Endodermal cell (in vitro differentiated cells): ENCODE results near the gene SFRP5. TPM values are rescaled to one million over a fixed set of nuclear protein-coding genes. Genes with fewer than 3 reads are reported as not detected.

Experiments used
- DNase-seq: peaks from one replicate; pipeline ENCODE4 v3.0.0-alpha.2; 2017
- H3K27ac ChIP-seq: 2 replicates; pipeline ENCODE4 v1.5.1; 2013; ENCODE audit warnings: mild to moderate bottlenecking, low read depth, low read length, moderate library complexity
- H3K27me3 ChIP-seq: 2 replicates; pipeline ENCODE4 v1.6.1; 2013; ENCODE audit warnings: mild to moderate bottlenecking, low read length, moderate library complexity; ENCODE audit not compliant: insufficient read depth, control insufficient read depth, poor library complexity, severe bottlenecking
- H3K36me3 ChIP-seq: 2 replicates; pipeline ENCODE4 v1.7.0; 2013; ENCODE audit warnings: mild to moderate bottlenecking, low read length, moderate library complexity; ENCODE audit not compliant: control insufficient read depth, insufficient read depth
- H3K4me1 ChIP-seq: one replicate; pipeline ENCODE4 v1.7.0; 2013; ENCODE audit warnings: low read length; ENCODE audit not compliant: control insufficient read depth, insufficient read depth
- H3K4me3 ChIP-seq: 2 replicates; pipeline ENCODE4 v1.5.1; 2013; ENCODE audit warnings: mild to moderate bottlenecking, low read length, moderate library complexity
- H3K9ac ChIP-seq: 2 replicates; pipeline ENCODE4 v1.6.1; 2013; ENCODE audit warnings: mild to moderate bottlenecking, low read length, moderate library complexity; ENCODE audit not compliant: poor library complexity, severe bottlenecking; ENCODE audit errors: extremely low read depth
- H3K9me3 ChIP-seq: 2 replicates; pipeline ENCODE4 v1.6.1; 2013; ENCODE audit warnings: mild to moderate bottlenecking, low read length, moderate library complexity; ENCODE audit not compliant: control insufficient read depth
- H3K27ac Mint-ChIP-seq: 2 replicates; pipeline ENCODE4 v1.8.0; 2020; ENCODE audit warnings: mixed read lengths
- H3K27me3 Mint-ChIP-seq: 2 replicates; pipeline ENCODE4 v1.8.0; 2021; ENCODE audit warnings: mild to moderate bottlenecking, mixed read lengths; ENCODE audit not compliant: insufficient read depth
- H3K36me3 Mint-ChIP-seq: 2 replicates; pipeline ENCODE4 v1.8.0; 2020; ENCODE audit warnings: low read depth, mixed read lengths
- H3K4me1 Mint-ChIP-seq: 2 replicates; pipeline ENCODE4 v1.8.0; 2020; ENCODE audit warnings: mixed read lengths
- H3K4me3 Mint-ChIP-seq: 2 replicates; pipeline ENCODE4 v1.8.0; 2020; ENCODE audit warnings: mild to moderate bottlenecking, moderate library complexity, mixed read lengths
- H3K9me3 Mint-ChIP-seq: 2 replicates; pipeline ENCODE4 v1.8.0; 2020; ENCODE audit warnings: mild to moderate bottlenecking, mixed read lengths
- WGBS, 2 experiments: methylation state at CpG; one replicate each; pipeline versions ENCODE4 v1.1.5 to v1.1.7; 2013; ENCODE audit warnings: missing lambda C conversion rate in 2 of 2, mixed read lengths in 1 of 2; ENCODE audit not compliant: insufficient coverage in 1 of 2, insufficient read length in 1 of 2; 5-methylcytosine and 5-hydroxymethylcytosine counted together
- total RNA-seq, 2 donors: library from RNA; stranded (reverse); fragmentation: NEBNext Ultra II Directional in 1 of 2; extraction: Animal tissue kit (Norgen Biotek cat#: 25700) in 1 of 2; gene quantifications; 2 replicates in 1 of 2; 3 replicates in 1 of 2; pipeline ENCODE4 v1.2.1, GENCODE V29; 2021
- TF ChIP-seq, protein P1 (sequence below): fragments of 200-600 bp; sonication (generic); conservative IDR thresholded peaks from 2 replicates; pipeline ENCODE4 v1.5.0; 2021; ENCODE audit warnings: antibody characterized with exemption, mild to moderate bottlenecking

Gene SFRP5
- total RNA-seq, 2 donors from 2014 or later = 1.8 to 2.3 TPM

DNA sequence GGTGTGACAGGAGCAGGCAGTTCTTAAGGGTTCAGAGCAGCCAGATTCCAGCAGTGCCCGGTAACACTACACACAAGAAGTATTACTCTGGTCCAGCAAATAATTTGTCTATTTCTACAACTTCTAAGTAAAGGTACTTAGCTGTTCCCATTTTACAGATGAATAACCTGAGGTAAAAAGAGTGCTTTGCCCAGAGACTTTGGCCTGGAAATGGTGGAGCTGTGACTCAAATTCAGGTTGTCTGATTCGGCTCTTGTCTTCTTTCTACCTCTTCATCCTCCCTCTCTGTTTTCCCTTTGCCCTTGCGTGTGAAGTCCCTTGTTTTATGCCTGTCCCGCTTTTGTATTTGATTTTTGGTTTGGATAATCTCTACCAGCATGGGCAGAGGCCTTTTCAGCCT is 17.1 kb downstream of the SFRP5 start:
- Histone ChIP-seq H3K9me3 (no peaks in the 10 kb centered on the region), H3K4me1 (no peaks in the 10 kb centered on the region), H3K9ac (no peak overlapping the region), H3K27ac (no peak overlapping the region), H3K27me3 (no peaks in the 10 kb centered on the region), H3K36me3 (peaks cover 67% of the 10 kb centered on the region), H3K4me3 (no peak overlapping the region)
- Mint-ChIP-seq H3K27me3 (no peaks in the 10 kb centered on the region), H3K4me1 (peaks cover 13% of the 10 kb centered on the region), H3K27ac (no peak overlapping the region), H3K36me3 (peaks cover 69% of the 10 kb centered on the region), H3K9me3 (no peaks in the 10 kb centered on the region), H3K4me3 (no peak overlapping the region)
- TF ChIP-seq, protein P1, sequence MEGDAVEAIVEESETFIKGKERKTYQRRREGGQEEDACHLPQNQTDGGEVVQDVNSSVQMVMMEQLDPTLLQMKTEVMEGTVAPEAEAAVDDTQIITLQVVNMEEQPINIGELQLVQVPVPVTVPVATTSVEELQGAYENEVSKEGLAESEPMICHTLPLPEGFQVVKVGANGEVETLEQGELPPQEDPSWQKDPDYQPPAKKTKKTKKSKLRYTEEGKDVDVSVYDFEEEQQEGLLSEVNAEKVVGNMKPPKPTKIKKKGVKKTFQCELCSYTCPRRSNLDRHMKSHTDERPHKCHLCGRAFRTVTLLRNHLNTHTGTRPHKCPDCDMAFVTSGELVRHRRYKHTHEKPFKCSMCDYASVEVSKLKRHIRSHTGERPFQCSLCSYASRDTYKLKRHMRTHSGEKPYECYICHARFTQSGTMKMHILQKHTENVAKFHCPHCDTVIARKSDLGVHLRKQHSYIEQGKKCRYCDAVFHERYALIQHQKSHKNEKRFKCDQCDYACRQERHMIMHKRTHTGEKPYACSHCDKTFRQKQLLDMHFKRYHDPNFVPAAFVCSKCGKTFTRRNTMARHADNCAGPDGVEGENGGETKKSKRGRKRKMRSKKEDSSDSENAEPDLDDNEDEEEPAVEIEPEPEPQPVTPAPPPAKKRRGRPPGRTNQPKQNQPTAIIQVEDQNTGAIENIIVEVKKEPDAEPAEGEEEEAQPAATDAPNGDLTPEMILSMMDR = no peak
- WGBS, 2 experiments = 78 to 100% methylated on average over 1 to 4 of the region's 4 CpGs
- no peak for DNase-seq

GRCh38 chr10:97752956-97753355 is 18.8 kb downstream of the SFRP5 start:
- Histone ChIP-seq H3K4me1 (no peaks in the 10 kb centered on the region), H3K27me3 (no peaks in the 10 kb centered on the region), H3K9ac (no peak overlapping the region), H3K27ac (no peak overlapping the region), H3K36me3 (peaks cover 82% of the 10 kb centered on the region), H3K9me3 (no peaks in the 10 kb centered on the region), H3K4me3 (no peak overlapping the region)
- H3K4me1 Mint-ChIP-seq = peaks cover 11% of the 10 kb centered on the region
- no peak overlapping the region for H3K4me3 Mint-ChIP-seq
- WGBS, 2 experiments = 96% methylated on average over 10 to 18 of the region's 18 CpGs
- no peak for DNase-seq
- TF ChIP-seq, protein P1 = no peak
- peaks cover 75% of the 10 kb centered on the region for H3K36me3 Mint-ChIP-seq
- no peaks in the 10 kb centered on the region for H3K27me3 Mint-ChIP-seq
- H3K9me3 Mint-ChIP-seq = no peaks in the 10 kb centered on the region
- no peak overlapping the region for H3K27ac Mint-ChIP-seq

GRCh38 chr10:97748116-97748515 is 23.7 kb downstream of the SFRP5 start:
- DNase-seq = no peak
- H3K9me3 Mint-ChIP-seq = no peaks in the 10 kb centered on the region
- H3K4me3 ChIP-seq = no peak overlapping the region
- peaks cover 72% of the 10 kb centered on the region for H3K36me3 Mint-ChIP-seq
- H3K27me3 Mint-ChIP-seq = no peaks in the 10 kb centered on the region
- no peaks in the 10 kb centered on the region for H3K9me3 ChIP-seq
- peaks cover under 1% of the 10 kb centered on the region for H3K4me1 Mint-ChIP-seq
- H3K27ac Mint-ChIP-seq = peak overlapping the region; percentile 59
- H3K9ac ChIP-seq = no peak overlapping the region
- H3K36me3 ChIP-seq = peaks cover 89% of the 10 kb centered on the region
- 95 to 98% methylated on average over 8 to 10 of the region's 10 CpGs for WGBS, 2 experiments
- TF ChIP-seq, protein P1 = no peak
- H3K27me3 ChIP-seq = no peaks in the 10 kb centered on the region
- no peak overlapping the region for H3K4me3 Mint-ChIP-seq
- no peak overlapping the region for H3K27ac ChIP-seq
- H3K4me1 ChIP-seq = peaks cover 5% of the 10 kb centered on the region
